Mesothelial cell of epicardium (in vitro differentiated cells): ENCODE measurements around the gene APEH. TPM values are rescaled to one million over a fixed set of nuclear protein-coding genes. Genes with fewer than 3 reads are reported as not detected.

Experiments
- DNase-seq, 2 experiments: peaks; one replicate each; pipeline ENCODE4 v3.0.0; 2021; ENCODE audit warnings: low spot score in 2 of 2; ENCODE audit not compliant: unreplicated experiment in 2 of 2
- H3K27ac Mint-ChIP-seq: 2 replicates; pipeline ENCODE4 v1.8.0; 2021; ENCODE audit warnings: mixed read lengths
- H3K27me3 Mint-ChIP-seq: 2 replicates; pipeline ENCODE4 v1.8.0; 2021; ENCODE audit warnings: low read depth, mixed read lengths
- H3K36me3 Mint-ChIP-seq: 2 replicates; pipeline ENCODE4 v1.8.0; 2021; ENCODE audit warnings: mixed read lengths
- H3K4me1 Mint-ChIP-seq: 2 replicates; pipeline ENCODE4 v1.8.0; 2021; ENCODE audit warnings: mixed read lengths
- H3K4me3 Mint-ChIP-seq: 2 replicates; pipeline ENCODE4 v1.8.0; 2021; ENCODE audit warnings: mild to moderate bottlenecking, moderate library complexity, mixed read lengths
- H3K9me3 Mint-ChIP-seq: 2 replicates; pipeline ENCODE4 v1.8.0; 2021; ENCODE audit warnings: mixed read lengths
- total RNA-seq: library from RNA; stranded (reverse); gene quantifications from 3 replicates; pipeline ENCODE4 v1.2.1, GENCODE V29; 2021
- TF ChIP-seq, protein P1 (sequence below): fragments of 200-600 bp; sonication (generic); IDR thresholded peaks from one replicate; pipeline ENCODE4 v1.5.0; 2021; ENCODE audit warnings: antibody characterized with exemption; ENCODE audit not compliant: unreplicated experiment

Gene APEH
- total RNA-seq, 1 donor from 2014 or later = 111 TPM

DNA sequence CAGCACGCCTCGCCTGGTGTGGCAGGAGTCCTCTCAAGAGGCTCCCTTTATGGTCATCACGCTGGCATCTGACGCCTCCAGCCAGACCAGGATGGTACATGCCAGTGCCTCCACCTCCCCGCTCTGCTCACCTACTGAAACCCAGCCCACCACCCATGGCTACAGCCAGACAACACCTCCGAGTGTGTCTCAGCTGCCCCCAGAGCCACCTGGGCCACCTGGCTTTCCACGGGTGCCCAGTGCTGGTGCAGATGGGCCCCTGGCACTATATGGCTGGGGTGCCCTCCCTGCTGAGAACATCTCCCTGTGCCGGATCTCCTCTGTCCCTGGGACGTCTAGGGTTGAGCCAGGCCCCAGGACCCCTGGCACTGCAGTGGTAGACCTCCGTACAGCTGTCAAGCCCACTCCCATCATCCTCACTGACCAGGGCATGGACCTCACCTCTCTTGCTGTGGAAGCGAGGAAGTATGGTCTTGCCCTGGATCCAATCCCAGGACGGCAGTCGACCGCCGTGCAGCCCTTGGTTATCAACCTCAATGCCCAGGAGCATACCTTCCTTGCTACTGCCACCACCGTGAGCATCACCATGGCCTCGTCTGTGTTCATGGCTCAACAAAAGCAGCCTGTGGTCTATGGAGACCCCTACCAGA, 19.9 kb upstream of the APEH start:
- Mint-ChIP-seq H3K27ac (no peak overlapping the region), H3K4me3 (no peak overlapping the region), H3K9me3 (no peaks in the 10 kb centered on the region), H3K27me3 (peaks cover 3% of the 10 kb centered on the region), H3K36me3 (no peaks in the 10 kb centered on the region), H3K4me1 (peaks cover 3% of the 10 kb centered on the region)
- TF ChIP-seq, protein P1, sequence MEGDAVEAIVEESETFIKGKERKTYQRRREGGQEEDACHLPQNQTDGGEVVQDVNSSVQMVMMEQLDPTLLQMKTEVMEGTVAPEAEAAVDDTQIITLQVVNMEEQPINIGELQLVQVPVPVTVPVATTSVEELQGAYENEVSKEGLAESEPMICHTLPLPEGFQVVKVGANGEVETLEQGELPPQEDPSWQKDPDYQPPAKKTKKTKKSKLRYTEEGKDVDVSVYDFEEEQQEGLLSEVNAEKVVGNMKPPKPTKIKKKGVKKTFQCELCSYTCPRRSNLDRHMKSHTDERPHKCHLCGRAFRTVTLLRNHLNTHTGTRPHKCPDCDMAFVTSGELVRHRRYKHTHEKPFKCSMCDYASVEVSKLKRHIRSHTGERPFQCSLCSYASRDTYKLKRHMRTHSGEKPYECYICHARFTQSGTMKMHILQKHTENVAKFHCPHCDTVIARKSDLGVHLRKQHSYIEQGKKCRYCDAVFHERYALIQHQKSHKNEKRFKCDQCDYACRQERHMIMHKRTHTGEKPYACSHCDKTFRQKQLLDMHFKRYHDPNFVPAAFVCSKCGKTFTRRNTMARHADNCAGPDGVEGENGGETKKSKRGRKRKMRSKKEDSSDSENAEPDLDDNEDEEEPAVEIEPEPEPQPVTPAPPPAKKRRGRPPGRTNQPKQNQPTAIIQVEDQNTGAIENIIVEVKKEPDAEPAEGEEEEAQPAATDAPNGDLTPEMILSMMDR = no peak
- no peak for DNase-seq

DNA sequence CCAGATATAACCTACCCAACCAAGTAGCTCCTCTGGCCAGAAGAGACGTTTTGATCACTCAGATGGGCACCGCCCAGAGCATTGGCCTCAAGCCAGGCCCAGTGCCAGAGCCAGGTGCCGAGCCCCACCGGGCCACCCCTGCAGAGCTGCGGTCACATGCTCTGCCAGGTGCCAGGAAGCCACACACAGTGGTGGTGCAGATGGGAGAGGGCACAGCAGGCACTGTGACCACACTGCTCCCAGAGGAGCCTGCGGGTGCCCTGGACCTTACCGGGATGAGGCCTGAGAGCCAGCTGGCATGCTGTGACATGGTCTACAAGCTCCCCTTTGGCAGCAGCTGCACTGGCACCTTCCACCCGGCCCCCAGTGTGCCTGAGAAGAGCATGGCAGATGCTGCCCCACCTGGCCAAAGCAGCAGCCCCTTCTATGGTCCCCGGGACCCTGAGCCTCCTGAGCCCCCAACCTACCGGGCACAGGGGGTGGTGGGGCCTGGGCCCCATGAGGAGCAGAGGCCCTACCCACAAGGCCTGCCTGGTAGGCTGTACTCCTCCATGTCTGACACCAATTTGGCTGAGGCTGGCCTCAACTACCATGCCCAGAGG, 19.1 kb upstream of the APEH start:
- Mint-ChIP-seq H3K27me3 (peaks cover 3% of the 10 kb centered on the region), H3K27ac (no peak overlapping the region), H3K4me3 (no peak overlapping the region), H3K9me3 (no peaks in the 10 kb centered on the region), H3K4me1 (peaks cover 3% of the 10 kb centered on the region), H3K36me3 (no peaks in the 10 kb centered on the region)
- TF ChIP-seq, protein P1 = no peak
- DNase-seq = no peak

DNA sequence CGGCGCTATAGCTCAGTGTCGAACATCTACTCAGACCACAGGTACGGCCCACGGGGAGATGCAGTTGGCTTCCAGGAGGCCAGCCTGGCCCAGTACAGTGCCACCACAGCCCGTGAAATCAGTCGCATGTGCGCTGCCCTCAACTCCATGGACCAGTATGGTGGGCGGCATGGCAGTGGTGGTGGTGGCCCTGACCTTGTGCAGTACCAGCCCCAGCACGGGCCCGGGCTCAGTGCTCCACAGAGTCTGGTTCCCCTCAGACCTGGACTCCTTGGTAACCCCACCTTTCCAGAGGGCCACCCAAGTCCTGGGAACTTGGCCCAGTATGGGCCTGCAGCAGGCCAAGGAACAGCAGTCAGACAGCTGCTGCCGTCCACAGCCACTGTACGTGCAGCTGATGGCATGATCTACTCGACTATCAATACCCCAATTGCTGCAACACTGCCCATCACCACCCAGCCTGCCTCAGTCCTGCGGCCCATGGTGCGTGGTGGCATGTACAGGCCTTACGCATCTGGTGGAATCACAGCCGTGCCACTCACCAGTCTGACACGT, 18.3 kb upstream of the APEH start:
- TF ChIP-seq, protein P1 = no peak
- Mint-ChIP-seq H3K4me1 (no peaks in the 10 kb centered on the region), H3K36me3 (no peaks in the 10 kb centered on the region), H3K27ac (no peak overlapping the region), H3K27me3 (peaks cover 3% of the 10 kb centered on the region), H3K4me3 (no peak overlapping the region), H3K9me3 (no peaks in the 10 kb centered on the region)
- DNase-seq = no peak

DNA sequence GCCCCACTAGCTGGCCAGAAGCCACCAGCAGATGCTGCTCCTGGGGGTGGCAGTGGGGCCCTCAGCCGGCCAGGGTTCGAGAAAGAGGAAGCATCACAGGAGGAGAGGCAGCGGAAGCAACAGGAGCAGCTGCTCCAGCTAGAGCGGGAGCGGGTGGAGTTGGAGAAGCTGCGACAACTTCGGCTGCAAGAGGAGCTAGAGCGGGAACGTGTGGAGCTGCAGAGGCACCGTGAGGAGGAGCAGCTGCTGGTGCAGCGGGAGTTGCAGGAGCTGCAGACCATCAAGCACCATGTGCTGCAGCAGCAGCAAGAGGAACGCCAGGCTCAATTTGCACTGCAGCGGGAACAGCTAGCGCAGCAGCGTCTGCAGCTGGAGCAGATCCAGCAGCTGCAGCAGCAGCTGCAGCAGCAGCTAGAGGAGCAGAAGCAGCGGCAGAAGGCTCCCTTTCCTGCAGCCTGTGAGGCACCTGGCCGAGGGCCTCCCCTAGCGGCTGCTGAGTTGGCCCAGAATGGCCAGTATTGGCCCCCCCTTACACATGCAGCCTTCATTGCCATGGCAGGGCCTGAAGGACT, 17.5 kb upstream of the APEH start:
- Mint-ChIP-seq H3K27ac (no peak overlapping the region), H3K27me3 (peaks cover 3% of the 10 kb centered on the region), H3K9me3 (no peaks in the 10 kb centered on the region), H3K4me3 (no peak overlapping the region), H3K4me1 (no peaks in the 10 kb centered on the region), H3K36me3 (no peaks in the 10 kb centered on the region)
- TF ChIP-seq, protein P1 = no peak
- DNase-seq = no peak

DNA sequence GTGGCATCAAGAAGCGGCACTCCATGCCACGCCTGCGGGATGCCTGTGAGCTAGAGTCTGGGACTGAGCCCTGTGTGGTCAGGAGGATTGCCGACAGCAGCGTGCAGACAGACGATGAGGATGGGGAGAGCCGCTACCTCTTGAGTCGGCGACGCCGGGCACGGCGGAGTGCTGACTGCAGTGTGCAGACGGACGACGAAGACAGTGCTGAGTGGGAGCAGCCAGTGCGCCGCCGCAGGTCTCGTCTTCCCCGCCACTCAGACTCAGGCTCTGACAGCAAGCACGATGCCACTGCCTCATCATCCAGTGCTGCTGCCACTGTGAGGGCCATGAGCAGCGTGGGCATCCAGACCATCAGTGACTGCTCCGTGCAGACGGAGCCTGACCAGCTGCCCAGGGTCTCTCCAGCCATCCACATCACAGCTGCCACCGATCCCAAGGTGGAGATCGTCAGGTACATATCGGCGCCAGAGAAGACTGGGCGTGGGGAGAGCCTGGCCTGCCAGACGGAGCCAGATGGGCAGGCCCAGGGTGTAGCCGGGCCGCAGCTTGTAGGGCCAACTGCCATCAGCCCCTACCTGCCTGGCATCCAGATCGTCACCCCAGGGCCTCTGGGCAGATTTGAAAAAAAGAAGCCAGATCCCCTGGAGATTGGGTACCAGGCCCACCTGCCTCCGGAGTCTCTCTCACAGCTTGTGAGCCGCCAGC, 16.8 kb upstream of the APEH start:
- no peak for DNase-seq
- H3K27me3 Mint-ChIP-seq = peaks cover 3% of the 10 kb centered on the region
- no peaks in the 10 kb centered on the region for H3K9me3 Mint-ChIP-seq
- TF ChIP-seq, protein P1 = no peak
- H3K4me1 Mint-ChIP-seq = no peaks in the 10 kb centered on the region
- H3K4me3 Mint-ChIP-seq = no peak overlapping the region
- H3K27ac Mint-ChIP-seq = no peak overlapping the region
- no peaks in the 10 kb centered on the region for H3K36me3 Mint-ChIP-seq
